Karpas-422 (cell line): ENCODE data around the gene AIG1. TPM values are rescaled to one million over a fixed set of nuclear protein-coding genes. Genes with fewer than 3 reads are reported as not detected.
A peak's percentile ranks its signal among the peaks of the same experiment; 100 is the strongest.
"Not testable (repeated sequence)": the region's sequence is repeated elsewhere in the genome, so short reads cannot be mapped to it uniquely, and the experiment has no call there.

Source experiments
- DNase-seq: peaks from one replicate; pipeline ENCODE4 v3.0.0-alpha.2; 2015
- H2AFZ ChIP-seq: fragments of 200-600 bp; sonication (generic); 2 replicates; pipeline ENCODE4 v1.6.1; 2014; ENCODE audit warnings: antibody characterized with exemption, low read length, mixed read lengths
- H3K27ac ChIP-seq: fragments of 200-600 bp; sonication (generic); 2 replicates; pipeline ENCODE4 v1.5.1; 2014; ENCODE audit warnings: mild to moderate bottlenecking, low read length, moderate library complexity
- H3K27me3 ChIP-seq: fragments of 200-600 bp; sonication (generic); 2 replicates; pipeline ENCODE4 v1.6.1; 2014; ENCODE audit warnings: low read length, mixed read lengths
- H3K36me3 ChIP-seq: fragments of 200-600 bp; sonication (generic); 2 replicates; pipeline ENCODE4 v1.6.1; 2014; ENCODE audit warnings: low read length, mixed read lengths; ENCODE audit not compliant: insufficient read depth
- H3K4me1 ChIP-seq: fragments of 200-600 bp; sonication (generic); 2 replicates; pipeline ENCODE4 v1.6.1; 2014; ENCODE audit warnings: mild to moderate bottlenecking, low read length, mixed read lengths
- H3K4me2 ChIP-seq: fragments of 200-600 bp; sonication (generic); 2 replicates; pipeline ENCODE4 v1.6.1; 2014; ENCODE audit warnings: low read length, low read depth, mild to moderate bottlenecking; ENCODE audit not compliant: poor library complexity, severe bottlenecking
- H3K4me3 ChIP-seq: fragments of 200-600 bp; sonication (generic); 2 replicates; pipeline ENCODE4 v1.5.1; 2014; ENCODE audit warnings: mild to moderate bottlenecking, antibody characterized with exemption, low read length, mixed read lengths
- H3K79me2 ChIP-seq: fragments of 200-600 bp; sonication (generic); 2 replicates; pipeline ENCODE4 v1.6.1; 2014; ENCODE audit warnings: mild to moderate bottlenecking, low read length, mixed read lengths
- H3K9ac ChIP-seq: fragments of 200-600 bp; sonication (generic); 2 replicates; pipeline ENCODE4 v1.6.0; 2014; ENCODE audit warnings: low read length
- H3K9me2 ChIP-seq: fragments of 200-600 bp; sonication (generic), shearing (Covaris generic); replicated peaks from 2 replicates; pipeline ENCODE4 v1.6.0; 2014; ENCODE audit warnings: mild to moderate bottlenecking, low read length, moderate library complexity; ENCODE audit not compliant: insufficient read depth
- H3K9me3 ChIP-seq: fragments of 300-700, 200-600 bp; sonication (generic); 2 replicates; pipeline ENCODE4 v1.6.1; 2014; ENCODE audit warnings: low read length, mixed read lengths
- H4K20me1 ChIP-seq: fragments of 200-600 bp; sonication (generic); 2 replicates; pipeline ENCODE4 v1.6.1; 2014; ENCODE audit warnings: mild to moderate bottlenecking, antibody characterized with exemption, low read length, low read depth; ENCODE audit not compliant: insufficient read depth
- total RNA-seq: library from RNA; depleted of rRNA; stranded (reverse); fragments of >200 nt; shearing (Covaris generic); gene quantifications from 2 replicates; pipeline ENCODE4 v1.2.3, GENCODE V29; 2014; ENCODE audit warnings: low replicate concordance

The AIG1 gene
- total RNA-seq, 1 experiment from 2014 or later = 10.2 TPM

DNA sequence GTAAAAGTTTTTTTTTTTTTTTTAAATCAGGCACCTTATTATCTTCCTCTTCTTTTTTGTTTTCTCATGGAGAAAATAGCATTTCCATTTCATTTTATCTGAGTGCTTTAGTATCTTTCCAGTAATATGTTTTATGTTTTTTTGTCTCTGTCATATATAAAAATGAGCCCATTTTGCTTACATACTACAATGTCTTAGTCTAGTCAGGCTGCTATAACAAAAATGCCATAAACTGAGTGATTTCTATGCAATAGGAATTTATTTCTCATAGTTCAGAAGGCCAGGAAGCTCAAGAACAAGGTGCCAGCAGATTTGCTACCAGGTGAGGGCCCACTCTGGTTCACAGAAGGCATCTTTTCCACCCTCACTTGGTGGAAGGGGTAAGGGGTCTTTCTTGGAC lies 35.7 kb upstream of the AIG1 start:
- no peak for DNase-seq
- Histone ChIP-seq H3K4me2 (no peak overlapping the region), H4K20me1 (no peaks in the 10 kb centered on the region), H3K27me3 (no peaks in the 10 kb centered on the region), H3K9me2 (no peaks in the 10 kb centered on the region), H3K9ac (no peak overlapping the region), H3K27ac (no peak overlapping the region), H3K4me1 (no peaks in the 10 kb centered on the region), H3K79me2 (no peaks in the 10 kb centered on the region), H2AFZ (no peak overlapping the region), H3K36me3 (no peaks in the 10 kb centered on the region), H3K9me3 (no peaks in the 10 kb centered on the region), H3K4me3 (no peak overlapping the region)

DNA sequence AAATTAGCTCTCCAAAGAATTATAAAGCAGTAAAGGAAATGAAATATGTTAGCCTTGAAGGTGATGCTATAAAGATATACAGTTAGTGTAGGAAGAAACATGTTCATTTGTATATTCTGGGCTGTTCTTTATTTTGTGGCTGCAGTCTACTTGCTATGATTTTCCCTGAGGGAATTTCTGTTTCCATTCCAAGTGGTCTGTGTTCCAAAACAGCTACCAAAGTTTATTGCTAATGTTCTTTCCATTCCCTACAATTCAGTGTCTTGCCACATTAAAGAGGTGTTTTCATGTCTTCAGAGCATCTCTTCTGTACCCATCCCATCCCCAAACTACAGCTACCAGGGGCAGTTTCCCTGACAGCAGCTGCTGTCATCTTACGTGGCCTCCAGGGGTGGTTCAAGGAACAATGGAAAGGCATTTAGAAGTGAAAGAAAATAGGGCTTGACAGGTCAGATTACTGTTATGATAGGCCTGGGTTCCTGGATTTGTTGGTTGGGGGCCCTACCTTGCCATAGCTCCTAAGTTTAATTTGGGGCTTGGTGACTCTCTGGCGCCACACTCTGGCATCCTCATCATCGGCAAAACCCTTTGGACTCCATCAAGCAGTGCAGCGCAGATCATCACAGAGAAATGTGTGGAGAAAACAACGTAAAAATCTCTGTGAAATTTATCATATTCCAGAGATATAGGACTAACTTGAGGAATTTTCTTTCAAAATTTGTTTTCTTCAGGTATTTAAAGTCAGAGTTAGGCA lies 33.8 kb upstream of the AIG1 start:
- no peaks in the 10 kb centered on the region for H3K9me2 ChIP-seq
- H3K27me3 ChIP-seq = no peaks in the 10 kb centered on the region
- H3K4me3 ChIP-seq = no peak overlapping the region
- H3K79me2 ChIP-seq = no peaks in the 10 kb centered on the region
- no peaks in the 10 kb centered on the region for H3K9me3 ChIP-seq
- peak; percentile 72 for DNase-seq
- H3K4me2 ChIP-seq = no peak overlapping the region
- no peak overlapping the region for H3K9ac ChIP-seq
- H3K36me3 ChIP-seq = no peaks in the 10 kb centered on the region
- no peak overlapping the region for H3K27ac ChIP-seq
- H3K4me1 ChIP-seq = no peaks in the 10 kb centered on the region
- no peak overlapping the region for H2AFZ ChIP-seq
- H4K20me1 ChIP-seq = no peaks in the 10 kb centered on the region

DNA sequence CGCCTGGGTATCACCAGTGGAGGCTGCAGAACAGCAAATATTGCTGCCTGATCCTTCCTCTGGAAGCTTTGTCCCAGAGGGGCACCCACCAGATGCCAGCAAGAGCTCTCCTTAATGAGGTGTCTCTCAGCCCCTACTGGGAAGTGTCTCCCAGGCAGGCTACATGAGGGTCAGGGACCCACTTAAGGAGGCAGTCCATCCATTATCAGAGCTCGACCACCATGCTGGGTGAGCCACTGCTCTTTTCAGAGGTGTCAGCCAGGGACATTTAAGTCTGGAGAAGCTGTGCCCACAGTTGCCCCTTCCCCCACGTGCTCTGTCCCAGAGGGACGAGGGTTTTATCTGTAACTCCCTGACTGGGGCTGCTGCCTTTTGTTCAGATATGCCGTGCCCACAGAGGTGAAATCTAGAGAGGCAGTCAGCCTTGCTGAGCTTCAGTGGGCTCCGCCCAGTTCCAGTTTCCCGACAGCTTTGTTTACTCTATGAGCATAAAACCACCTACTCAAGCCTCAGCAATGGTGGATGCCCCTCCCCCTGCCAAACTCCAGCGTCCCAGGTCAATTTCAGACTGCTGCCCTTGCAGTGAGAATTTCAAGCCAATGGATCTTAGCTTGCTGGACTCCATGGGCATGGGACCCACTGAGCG lies 25.9 kb upstream of the AIG1 start:
- Histone ChIP-seq H4K20me1 (no peaks in the 10 kb centered on the region), H3K4me2 (no peak overlapping the region), H3K4me3 (no peak overlapping the region), H3K36me3 (no peaks in the 10 kb centered on the region), H3K9ac (no peak overlapping the region), H3K27me3 (no peaks in the 10 kb centered on the region), H3K4me1 (no peaks in the 10 kb centered on the region), H3K9me3 (no peaks in the 10 kb centered on the region), H2AFZ (no peak overlapping the region), H3K9me2 (no peaks in the 10 kb centered on the region), H3K27ac (no peak overlapping the region), H3K79me2 (no peaks in the 10 kb centered on the region)
- no peak for DNase-seq

DNA sequence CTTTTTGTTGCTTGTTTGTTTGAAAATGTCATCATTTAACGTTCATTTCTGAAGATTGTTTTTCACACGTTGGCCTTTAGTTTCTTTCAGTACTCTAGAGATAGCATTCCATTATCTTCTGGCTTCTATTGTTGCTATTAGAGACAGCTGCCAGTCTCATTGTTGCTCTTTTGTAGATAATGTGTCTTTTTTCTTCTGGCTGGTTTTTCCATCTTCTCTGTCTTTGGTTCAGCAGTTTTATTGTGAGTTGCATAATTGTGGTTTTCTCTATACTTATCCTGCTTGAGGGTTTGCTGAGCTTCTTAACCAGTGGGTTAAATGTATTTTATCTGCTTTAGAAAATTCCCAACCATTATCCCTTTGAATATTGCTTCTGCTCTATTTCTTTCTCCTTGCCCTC lies 23.2 kb upstream of the AIG1 start:
- H3K27ac ChIP-seq = no peak overlapping the region
- no peaks in the 10 kb centered on the region for H4K20me1 ChIP-seq
- no peak overlapping the region for H3K9ac ChIP-seq
- no peak overlapping the region for H3K4me2 ChIP-seq
- no peak overlapping the region for H2AFZ ChIP-seq
- H3K4me1 ChIP-seq = no peaks in the 10 kb centered on the region
- no peaks in the 10 kb centered on the region for H3K9me2 ChIP-seq
- no peak for DNase-seq
- H3K27me3 ChIP-seq = no peaks in the 10 kb centered on the region
- H3K79me2 ChIP-seq = no peaks in the 10 kb centered on the region
- H3K9me3 ChIP-seq = no peaks in the 10 kb centered on the region
- H3K36me3 ChIP-seq = no peaks in the 10 kb centered on the region
- no peak overlapping the region for H3K4me3 ChIP-seq

DNA sequence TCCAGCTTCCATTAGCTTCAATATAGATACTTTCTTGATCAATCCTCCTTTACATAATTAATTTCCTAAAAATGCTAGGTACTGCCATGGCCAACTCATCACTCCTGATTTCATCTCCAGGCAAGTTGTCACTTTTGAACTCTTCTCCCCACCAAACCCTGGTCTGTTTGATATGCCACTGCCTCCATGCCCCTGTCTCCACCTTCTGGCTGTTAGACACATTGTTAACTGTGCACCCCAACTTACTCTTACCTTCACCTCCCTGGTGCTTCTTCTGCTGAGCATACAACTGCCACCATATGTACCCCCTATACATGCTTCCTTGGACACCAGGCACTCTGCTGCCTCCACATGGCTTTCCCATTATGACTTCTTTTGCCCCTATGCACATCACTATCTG lies 21.9 kb upstream of the AIG1 start:
- Histone ChIP-seq H3K9me2 (no peaks in the 10 kb centered on the region), H3K27me3 (no peaks in the 10 kb centered on the region), H3K9me3 (no peaks in the 10 kb centered on the region), H2AFZ (no peak overlapping the region), H3K9ac (no peak overlapping the region), H4K20me1 (no peaks in the 10 kb centered on the region), H3K4me3 (no peak overlapping the region), H3K79me2 (no peaks in the 10 kb centered on the region), H3K4me1 (no peaks in the 10 kb centered on the region), H3K4me2 (no peak overlapping the region), H3K27ac (no peak overlapping the region), H3K36me3 (no peaks in the 10 kb centered on the region)
- peak; percentile 47 for DNase-seq

DNA sequence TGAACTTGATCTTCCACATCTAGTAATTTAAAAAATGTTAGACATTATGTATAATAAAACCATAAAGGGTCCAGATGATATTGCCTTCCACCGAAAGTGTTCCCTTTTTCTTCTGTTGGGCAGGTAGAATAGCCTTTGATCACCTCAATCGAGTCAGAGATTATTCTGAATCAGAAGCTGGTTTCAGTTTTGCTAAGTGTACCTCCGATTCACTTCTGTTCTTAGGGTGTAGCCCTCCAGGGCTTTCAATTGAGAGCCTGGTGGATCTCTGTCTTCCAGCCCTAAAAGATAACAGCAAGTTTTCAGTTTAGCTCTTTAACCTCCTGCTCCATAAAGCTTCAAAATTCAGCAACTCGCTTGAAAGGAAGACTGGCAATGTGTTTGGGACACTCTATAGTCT lies 21.1 kb upstream of the AIG1 start:
- Histone ChIP-seq H2AFZ (no peak overlapping the region), H3K9me3 (no peaks in the 10 kb centered on the region), H3K79me2 (no peaks in the 10 kb centered on the region), H3K27ac (no peak overlapping the region), H3K4me2 (no peak overlapping the region), H3K4me3 (no peak overlapping the region), H3K9ac (no peak overlapping the region), H3K36me3 (no peaks in the 10 kb centered on the region), H4K20me1 (no peaks in the 10 kb centered on the region), H3K27me3 (no peaks in the 10 kb centered on the region), H3K4me1 (no peaks in the 10 kb centered on the region), H3K9me2 (no peaks in the 10 kb centered on the region)
- no peak for DNase-seq

DNA sequence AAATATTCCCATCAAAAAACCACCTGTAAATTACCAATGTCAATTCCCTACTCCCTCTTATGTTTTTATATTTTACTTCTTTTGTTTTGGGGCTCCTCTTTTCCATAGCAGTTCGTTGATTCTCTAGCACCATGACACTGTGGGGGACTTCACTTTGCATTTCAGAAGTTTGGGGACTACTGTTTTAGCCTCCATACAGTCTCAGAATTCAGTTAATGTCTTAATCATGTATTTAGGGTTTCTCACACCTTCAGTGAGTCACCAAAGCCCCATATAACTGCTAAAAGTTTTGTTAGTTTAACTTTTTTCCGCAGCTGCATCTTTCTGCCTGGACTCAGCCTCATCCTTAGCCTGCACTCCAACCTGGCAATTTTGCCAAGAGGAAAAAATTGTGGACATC lies 20.7 kb upstream of the AIG1 start:
- Histone ChIP-seq H4K20me1 (no peaks in the 10 kb centered on the region), H3K36me3 (no peaks in the 10 kb centered on the region), H3K79me2 (no peaks in the 10 kb centered on the region), H3K9me2 (no peaks in the 10 kb centered on the region), H3K27ac (no peak overlapping the region), H3K4me2 (no peak overlapping the region), H2AFZ (no peak overlapping the region), H3K27me3 (no peaks in the 10 kb centered on the region), H3K9ac (no peak overlapping the region), H3K9me3 (no peaks in the 10 kb centered on the region), H3K4me3 (no peak overlapping the region), H3K4me1 (no peaks in the 10 kb centered on the region)
- no peak for DNase-seq

DNA sequence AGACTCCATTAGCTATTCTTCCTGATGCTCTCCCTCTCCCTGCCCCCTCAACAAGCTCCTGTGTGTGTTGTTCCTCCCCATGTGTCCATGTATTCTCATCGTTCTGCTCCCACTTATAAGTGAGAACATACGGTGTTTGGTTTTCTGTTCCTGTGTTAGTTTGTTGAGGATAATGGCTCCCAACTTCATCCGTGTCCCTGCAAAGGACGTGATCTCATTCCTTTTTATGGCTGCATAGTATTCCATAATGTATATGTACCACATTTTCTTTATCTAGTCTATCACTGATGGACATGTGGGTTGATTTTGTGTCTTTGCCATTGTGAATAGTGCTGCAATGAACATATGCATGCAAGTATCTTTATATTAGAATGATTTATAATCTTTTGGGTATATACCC lies 16.3 kb upstream of the AIG1 start:
- not testable (repeated sequence) for H3K4me3 ChIP-seq, H3K9me3 ChIP-seq, H3K4me1 ChIP-seq, H2AFZ ChIP-seq, H3K27me3 ChIP-seq, DNase-seq, H3K27ac ChIP-seq, H3K36me3 ChIP-seq, H3K79me2 ChIP-seq, H4K20me1 ChIP-seq, H3K4me2 ChIP-seq, H3K9ac ChIP-seq, H3K9me2 ChIP-seq
